Fibroblast of mammary gland (primary cell): ENCODE data around the gene MAGI1.

ENCODE experiments used
- DNase-seq: peaks from one replicate; pipeline ENCODE4 v3.0.0-alpha.2; 2010; ENCODE audit warnings: low read depth
- H3K4me3 ChIP-seq: 2 replicates; pipeline ENCODE4 v1.5.1; 2011; ENCODE audit warnings: low read depth, mild to moderate bottlenecking, low read length, moderate library complexity; ENCODE audit not compliant: control insufficient read depth
- TF ChIP-seq, protein P1 (sequence below): conservative IDR thresholded peaks from 2 replicates; pipeline ENCODE4 v1.5.1; 2011; ENCODE audit warnings: low read depth, low read length, inconsistent platforms; ENCODE audit not compliant: control insufficient read depth, insufficient read depth

MAGI1 gene

GRCh38 chr3:65636326-65636725, 402.4 kb downstream of the MAGI1 start:
- no peak for DNase-seq
- H3K4me3 ChIP-seq, result no peak overlapping the region
- TF ChIP-seq, protein P1, sequence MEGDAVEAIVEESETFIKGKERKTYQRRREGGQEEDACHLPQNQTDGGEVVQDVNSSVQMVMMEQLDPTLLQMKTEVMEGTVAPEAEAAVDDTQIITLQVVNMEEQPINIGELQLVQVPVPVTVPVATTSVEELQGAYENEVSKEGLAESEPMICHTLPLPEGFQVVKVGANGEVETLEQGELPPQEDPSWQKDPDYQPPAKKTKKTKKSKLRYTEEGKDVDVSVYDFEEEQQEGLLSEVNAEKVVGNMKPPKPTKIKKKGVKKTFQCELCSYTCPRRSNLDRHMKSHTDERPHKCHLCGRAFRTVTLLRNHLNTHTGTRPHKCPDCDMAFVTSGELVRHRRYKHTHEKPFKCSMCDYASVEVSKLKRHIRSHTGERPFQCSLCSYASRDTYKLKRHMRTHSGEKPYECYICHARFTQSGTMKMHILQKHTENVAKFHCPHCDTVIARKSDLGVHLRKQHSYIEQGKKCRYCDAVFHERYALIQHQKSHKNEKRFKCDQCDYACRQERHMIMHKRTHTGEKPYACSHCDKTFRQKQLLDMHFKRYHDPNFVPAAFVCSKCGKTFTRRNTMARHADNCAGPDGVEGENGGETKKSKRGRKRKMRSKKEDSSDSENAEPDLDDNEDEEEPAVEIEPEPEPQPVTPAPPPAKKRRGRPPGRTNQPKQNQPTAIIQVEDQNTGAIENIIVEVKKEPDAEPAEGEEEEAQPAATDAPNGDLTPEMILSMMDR, result no peak

DNA sequence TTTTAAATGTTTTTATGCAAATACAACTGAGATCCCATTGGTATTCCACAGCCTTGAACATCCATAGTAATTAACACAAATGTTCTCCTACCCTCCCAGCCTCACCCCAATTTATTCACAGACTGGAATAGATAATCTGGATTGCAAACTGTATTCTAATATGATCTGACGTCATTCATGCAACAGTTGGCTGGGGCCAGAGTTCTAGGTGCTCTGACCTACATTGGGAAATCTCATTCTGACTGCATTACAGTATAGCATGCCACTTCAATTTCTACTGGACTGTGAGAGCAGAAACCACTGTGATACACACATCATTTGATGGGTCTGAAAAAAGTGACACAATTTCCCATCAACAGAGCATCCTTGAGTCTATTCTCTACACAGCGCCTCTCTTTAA, 403.1 kb downstream of the MAGI1 start:
- TF ChIP-seq, protein P1, result no peak
- peak; percentile 4 for DNase-seq
- no peak overlapping the region for H3K4me3 ChIP-seq

GRCh38 chr3:65633018-65633638, 405.6 kb downstream of the MAGI1 start:
- H3K4me3 ChIP-seq, result no peak overlapping the region
- no peak for DNase-seq
- TF ChIP-seq, protein P1, result no peak

GRCh38 chr3:65632414-65632813, 406.3 kb downstream of the MAGI1 start:
- no peak overlapping the region for H3K4me3 ChIP-seq
- TF ChIP-seq, protein P1, result no peak
- no peak for DNase-seq

DNA sequence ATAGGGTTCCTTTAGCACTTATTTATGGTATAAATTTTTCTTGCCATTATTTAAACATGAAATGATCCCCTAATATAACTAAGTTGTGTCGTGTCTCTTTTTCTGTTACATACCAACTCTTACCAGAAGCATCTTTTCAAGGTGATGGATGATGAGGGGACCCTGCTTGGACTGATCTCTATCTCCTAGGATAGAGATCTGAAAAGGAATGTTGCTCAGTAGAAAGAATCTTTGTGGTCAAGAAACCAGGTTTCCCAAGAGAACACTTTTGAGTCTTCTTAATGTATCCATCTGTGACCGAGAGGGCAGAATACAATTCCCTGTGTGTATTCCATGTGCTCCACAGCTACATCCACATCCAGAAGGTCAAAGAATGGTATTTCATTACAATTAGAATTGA, 409.7 kb downstream of the MAGI1 start:
- TF ChIP-seq, protein P1, result no peak
- DNase-seq, result no peak
- H3K4me3 ChIP-seq, result no peak overlapping the region

- TF ChIP-seq, protein P1, result no peak
- H3K4me3 ChIP-seq, result no peak overlapping the region
- peak; percentile 7 for DNase-seq
Measured at GRCh38 chr3:65627062-65627461, 411.7 kb downstream of the MAGI1 start.

- DNase-seq, result no peak
- TF ChIP-seq, protein P1, result no peak
- no peak overlapping the region for H3K4me3 ChIP-seq
Measured at GRCh38 chr3:65625305-65625704, 413.4 kb downstream of the MAGI1 start.
